ENCODE measurements around the gene SAG. TPM values are rescaled to one million over a fixed set of nuclear protein-coding genes. Genes with fewer than 3 reads are reported as not detected.

SAG gene
- total and polyA plus RNA-seq, 10 of the 15 experiments (the other 5 are each of a cell fraction or from before 2014, with no cell fraction given), result 0.06 to 0.47 TPM; not detected in 8

DNA sequence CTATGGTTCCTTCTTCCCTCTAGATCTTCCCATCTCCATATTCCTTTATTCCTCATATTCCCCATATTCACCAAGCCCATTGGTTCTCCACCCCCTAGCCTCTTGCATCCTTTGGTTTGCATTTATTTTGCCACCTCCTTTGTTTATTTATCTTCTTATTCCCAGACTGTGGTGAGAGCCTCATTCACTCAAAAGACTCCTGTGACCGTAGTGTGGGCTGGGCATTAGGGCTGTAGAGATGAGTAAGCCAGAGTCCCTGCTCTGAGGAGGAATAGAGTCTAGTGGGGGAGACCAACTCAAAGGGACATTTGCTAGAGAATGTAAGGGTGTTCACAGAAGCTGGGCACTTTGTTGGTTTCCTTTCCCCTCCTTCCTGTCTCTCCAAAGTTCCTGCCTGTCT lies 47.9 kb upstream of the SAG start:
- Histone ChIP-seq H3K79me2 (ENCODE audit: control insufficient read depth, insufficient read depth, low read length) (peaks cover 36% of the 10 kb centered on the region), H3K9ac (ENCODE audit: control insufficient read depth, insufficient read depth, low read length) (no peak overlapping the region), H3K4me3 (no peak overlapping the region), H3K27me3 (replicated peaks in 1 of 2; ENCODE audit: control insufficient read depth in 2 of 2, insufficient read depth in 2 of 2, low read length in 1 of 2) (no peaks in the 10 kb centered on the region), H3K9me3 (replicated peaks; ENCODE audit: control insufficient read depth, insufficient read depth, low read length) (no peaks in the 10 kb centered on the region), H3K4me1 (ENCODE audit: control insufficient read depth, insufficient read depth, low read length) (peaks cover 32% of the 10 kb centered on the region), H3K4me2 (ENCODE audit: control insufficient read depth, insufficient read depth) (no peak overlapping the region), H4K20me1 (ENCODE audit: control insufficient read depth, insufficient read depth) (no peaks in the 10 kb centered on the region), H2AFZ (ENCODE audit: control insufficient read depth, low read depth, low read length) (no peak overlapping the region), H3K27ac (ENCODE audit: control insufficient read depth, insufficient read depth) (no peak overlapping the region), H3K36me3 (ENCODE audit: control insufficient read depth in 2 of 2, insufficient read depth in 2 of 2, low read length in 1 of 2) (peaks cover 24 to 45% of the 10 kb centered on the region in 2 experiments)
- ChIA-PET POLR2A (no interaction called here), CTCF (interaction anchor here (0.9 to 1.3 kb wide), 2 partner anchors 183 to 450 kb away, joined by 3 to 4 read pairs; no protein-coding TSS in a partner anchor), SMC1A (ENCODE audit: uncharacterized antibody, unreplicated experiment) (no interaction called here), RAD21 (ENCODE audit: unreplicated experiment) (interaction anchor here (0.6 kb wide), 1 partner anchor 29 kb away, joined by 3 read pairs; no protein-coding TSS in a partner anchor)
- no TSS peak for BruUV-seq (replicated peaks)
- intact Hi-C loops (cut with micrococcal nuclease; ENCODE audit: unreplicated experiment), result loop anchor here (10.0 kb wide), 1 partner anchor 495 kb away; no protein-coding TSS in a partner anchor
- no peak for DNase-seq (ENCODE audit: low read depth, low spot score)
- in situ Hi-C loops (cut with MboI), result loop anchor here (5.0 kb wide), 1 partner anchor 652 kb away; no protein-coding TSS in a partner anchor
- TF ChIP-seq PBX3 (IDR thresholded peaks at IDR 0.05; ENCODE audit: insufficient replicate concordance, low read depth, low read length), result no peak
- no peak for TF ChIP-seq YBX1 (IDR thresholded peaks at IDR 0.05)
- WGBS (ENCODE audit: insufficient coverage, insufficient replicate concordance, low lambda C conversion rate, missing lambda C conversion rate), result 47% methylated on average over 1 of the region's 1 CpG
- ATAC-seq, result no peak
- no peak for FAIRE-seq

DNA sequence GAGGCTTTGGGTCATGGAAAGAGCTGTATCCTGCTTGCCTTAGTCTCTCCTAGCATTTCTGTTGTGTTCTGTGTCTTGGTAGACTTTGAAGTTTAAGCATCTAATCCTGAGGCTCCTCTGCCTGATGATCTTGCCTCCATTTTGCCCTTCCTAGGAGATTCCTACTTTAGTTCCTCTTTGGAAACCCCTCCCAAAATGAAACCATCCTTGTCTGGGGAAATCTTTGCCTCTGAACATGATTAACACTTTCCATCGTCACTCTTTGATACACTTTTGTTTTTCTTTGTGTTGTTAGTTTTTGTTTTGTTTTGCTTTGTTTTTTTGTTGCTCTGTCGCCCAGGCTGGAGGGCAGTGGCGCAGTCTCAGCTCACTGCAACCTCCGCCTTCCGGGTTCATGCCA lies 47.0 kb upstream of the SAG start:
- H3K79me2 ChIP-seq (ENCODE audit: control insufficient read depth, insufficient read depth, low read length), result peaks cover 28% of the 10 kb centered on the region
- ATAC-seq, result no peak
- SMC1A ChIA-PET (ENCODE audit: uncharacterized antibody, unreplicated experiment), result interaction anchor here (0.9 to 1.2 kb wide), 3 partner anchors 8 to 243 kb away, joined by 3 to 7 read pairs (median 5); partner anchors contain the start of gene ATG16L1
- CTCF ChIA-PET, result interaction anchor here (1.7 kb wide), 2 partner anchors 207 to 231 kb away, joined by 4 to 5 read pairs; no protein-coding TSS in a partner anchor
- TF ChIP-seq TCF3 (IDR thresholded peaks at IDR 0.05; ENCODE audit: borderline replicate concordance, insufficient read depth, low read depth, low read length) (no peak), SUPT20H (IDR thresholded peaks at IDR 0.05; ENCODE audit: borderline replicate concordance, control insufficient read depth, low read depth, low read length) (no peak), ZNF217 (IDR thresholded peaks at IDR 0.05) (no peak), IKZF1 (conservative IDR thresholded peaks at IDR 0.05) (no peak)
- H3K9ac ChIP-seq (ENCODE audit: control insufficient read depth, insufficient read depth, low read length), result no peak overlapping the region
- no peak overlapping the region for H2AFZ ChIP-seq (ENCODE audit: control insufficient read depth, low read depth, low read length)
- no peaks in the 10 kb centered on the region for H4K20me1 ChIP-seq (ENCODE audit: control insufficient read depth, insufficient read depth)
- RAD21 ChIA-PET (ENCODE audit: unreplicated experiment), result no interaction called here
- intact Hi-C loops (cut with micrococcal nuclease; ENCODE audit: unreplicated experiment), result no loop called here
- no peak overlapping the region for H3K27ac ChIP-seq (ENCODE audit: control insufficient read depth, insufficient read depth)
- H3K36me3 ChIP-seq (ENCODE audit: control insufficient read depth in 2 of 2, insufficient read depth in 2 of 2, low read length in 1 of 2), result peaks cover 24 to 44% of the 10 kb centered on the region in 2 experiments
- H3K4me3 ChIP-seq, result no peak overlapping the region
- POLR2A ChIA-PET, result no interaction called here
- BruUV-seq (replicated peaks), result no TSS peak
- no peaks in the 10 kb centered on the region for H3K9me3 ChIP-seq (replicated peaks; ENCODE audit: control insufficient read depth, insufficient read depth, low read length)
- no peak overlapping the region for H3K4me2 ChIP-seq (ENCODE audit: control insufficient read depth, insufficient read depth)
- WGBS (ENCODE audit: insufficient coverage, insufficient replicate concordance, low lambda C conversion rate, missing lambda C conversion rate), result 90% methylated on average over 5 of the region's 5 CpGs
- no peak for FAIRE-seq
- no peaks in the 10 kb centered on the region for H3K27me3 ChIP-seq (replicated peaks in 1 of 2; ENCODE audit: control insufficient read depth in 2 of 2, insufficient read depth in 2 of 2, low read length in 1 of 2)
- in situ Hi-C loops (cut with MboI), result no loop called here
- DNase-seq (ENCODE audit: low read depth, low spot score), result no peak
- peaks cover 33% of the 10 kb centered on the region for H3K4me1 ChIP-seq (ENCODE audit: control insufficient read depth, insufficient read depth, low read length)
